ENCODE data around the gene TERB1. TPM values are rescaled to one million over a fixed set of nuclear protein-coding genes. Genes with fewer than 3 reads are reported as not detected.

Gene TERB1
- total and polyA plus RNA-seq, 2 of the 13 experiments (the other 11 are each of a cell fraction or from before 2014, with no cell fraction given): not detected

DNA sequence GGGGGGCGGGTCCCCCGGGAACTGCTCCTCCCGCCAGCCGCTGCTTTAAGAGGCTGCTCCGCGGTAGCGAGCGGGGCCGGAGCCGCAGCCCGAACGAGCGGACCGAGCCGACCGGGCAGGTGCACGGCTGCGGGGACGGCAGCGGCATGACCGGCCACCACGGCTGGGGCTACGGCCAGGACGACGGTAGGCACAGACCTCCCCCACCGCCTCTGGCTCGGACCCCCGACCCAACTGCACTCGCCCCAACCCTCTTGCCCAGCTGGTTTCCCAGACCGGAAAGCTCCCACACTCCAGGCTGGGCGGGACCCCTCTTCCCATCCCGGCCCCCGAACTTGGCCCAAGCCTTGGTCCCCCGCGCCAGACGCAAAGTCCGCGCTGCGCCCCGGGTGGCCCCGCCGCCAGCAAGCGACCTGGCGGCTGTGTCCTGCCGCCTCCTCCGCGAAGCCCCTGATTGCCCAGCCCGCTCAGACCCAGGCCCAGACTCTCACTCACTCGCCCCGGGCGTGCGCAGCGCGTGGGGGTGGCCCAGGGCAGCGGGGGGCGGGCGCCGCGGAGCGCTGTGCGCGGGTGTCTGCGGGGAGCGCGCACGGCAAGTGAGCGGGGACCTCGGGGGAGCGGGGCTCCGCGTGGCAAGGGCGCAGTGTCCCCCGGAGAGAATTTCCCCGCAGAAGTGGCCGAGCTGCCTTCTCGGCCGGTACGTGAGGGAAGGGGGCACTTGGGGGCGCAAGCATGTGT, 43.1 kb upstream of the TERB1 start, which contains the start of gene CA7 (continued):
- TF ChIP-seq ZNF883 (CRISPR knock-in tag; IDR thresholded peaks at IDR 0.05; ENCODE audit: not compliant biosample characterization) (no peak), SALL1 (CRISPR knock-in tag; IDR thresholded peaks at IDR 0.05) (0 out of 2 replicates have a peak, but pooled peaks have one; percentile 24), PITX1 (CRISPR knock-in tag; IDR thresholded peaks at IDR 0.05) (no peak), ZMYM2 (CRISPR knock-in tag; IDR thresholded peaks at IDR 0.05) (no peak), ATF7-NPFF (CRISPR knock-in tag; IDR thresholded peaks at IDR 0.05; ENCODE audit: low read depth) (0 out of 2 replicates have a peak, but pooled peaks have one; percentile 48), ZNF510 (CRISPR knock-in tag; IDR thresholded peaks at IDR 0.05; ENCODE audit: low read depth) (no peak), CEBPB (IDR thresholded peaks at IDR 0.05; ENCODE audit: borderline replicate concordance, low read depth, low read length) (no peak), ZNF337 (CRISPR knock-in tag; IDR thresholded peaks at IDR 0.05; ENCODE audit: borderline replicate concordance, low read depth) (no peak), GATA4 (IDR thresholded peaks at IDR 0.05; ENCODE audit: borderline replicate concordance, low read depth) (no peak), SALL2 (CRISPR knock-in tag; IDR thresholded peaks at IDR 0.05) (0 out of 2 replicates have a peak, but pooled peaks have one; percentile 32), ZNF232 (CRISPR knock-in tag; IDR thresholded peaks at IDR 0.05; ENCODE audit: borderline replicate concordance) (no peak), TCF7L2 (IDR thresholded peaks at IDR 0.05; ENCODE audit: low read depth, low read length) (no peak), FLYWCH1 (CRISPR knock-in tag; IDR thresholded peaks at IDR 0.05) (no peak), ZMYM4 (CRISPR knock-in tag; IDR thresholded peaks at IDR 0.05) (no peak), ZNF598 (CRISPR knock-in tag; IDR thresholded peaks at IDR 0.05; ENCODE audit: borderline replicate concordance) (no peak), ZNF44 (CRISPR knock-in tag; IDR thresholded peaks at IDR 0.05) (no peak), PPARG (CRISPR knock-in tag; conservative IDR thresholded peaks at IDR 0.05) (no peak), MED8 (CRISPR knock-in tag; IDR thresholded peaks at IDR 0.05; ENCODE audit: insufficient replicate concordance) (no peak), ZNF7 (CRISPR knock-in tag; IDR thresholded peaks at IDR 0.05) (no peak), IRX3 (CRISPR knock-in tag; IDR thresholded peaks at IDR 0.05; ENCODE audit: borderline replicate concordance, low read depth) (no peak), ZNF768 (CRISPR knock-in tag; IDR thresholded peaks at IDR 0.05) (peak; percentile 11; the same call in 1 of the 2 replicates), RELA (CRISPR knock-in tag; IDR thresholded peaks at IDR 0.05) (no peak), STAG1 (CRISPR knock-in tag; IDR thresholded peaks at IDR 0.05) (no peak)
- TF ChIP-seq, protein P1, sequence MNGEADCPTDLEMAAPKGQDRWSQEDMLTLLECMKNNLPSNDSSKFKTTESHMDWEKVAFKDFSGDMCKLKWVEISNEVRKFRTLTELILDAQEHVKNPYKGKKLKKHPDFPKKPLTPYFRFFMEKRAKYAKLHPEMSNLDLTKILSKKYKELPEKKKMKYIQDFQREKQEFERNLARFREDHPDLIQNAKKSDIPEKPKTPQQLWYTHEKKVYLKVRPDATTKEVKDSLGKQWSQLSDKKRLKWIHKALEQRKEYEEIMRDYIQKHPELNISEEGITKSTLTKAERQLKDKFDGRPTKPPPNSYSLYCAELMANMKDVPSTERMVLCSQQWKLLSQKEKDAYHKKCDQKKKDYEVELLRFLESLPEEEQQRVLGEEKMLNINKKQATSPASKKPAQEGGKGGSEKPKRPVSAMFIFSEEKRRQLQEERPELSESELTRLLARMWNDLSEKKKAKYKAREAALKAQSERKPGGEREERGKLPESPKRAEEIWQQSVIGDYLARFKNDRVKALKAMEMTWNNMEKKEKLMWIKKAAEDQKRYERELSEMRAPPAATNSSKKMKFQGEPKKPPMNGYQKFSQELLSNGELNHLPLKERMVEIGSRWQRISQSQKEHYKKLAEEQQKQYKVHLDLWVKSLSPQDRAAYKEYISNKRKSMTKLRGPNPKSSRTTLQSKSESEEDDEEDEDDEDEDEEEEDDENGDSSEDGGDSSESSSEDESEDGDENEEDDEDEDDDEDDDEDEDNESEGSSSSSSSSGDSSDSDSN (CRISPR knock-in tag; IDR thresholded peaks at IDR 0.05): peak; percentile 83
- TF ChIP-seq, protein P2, sequence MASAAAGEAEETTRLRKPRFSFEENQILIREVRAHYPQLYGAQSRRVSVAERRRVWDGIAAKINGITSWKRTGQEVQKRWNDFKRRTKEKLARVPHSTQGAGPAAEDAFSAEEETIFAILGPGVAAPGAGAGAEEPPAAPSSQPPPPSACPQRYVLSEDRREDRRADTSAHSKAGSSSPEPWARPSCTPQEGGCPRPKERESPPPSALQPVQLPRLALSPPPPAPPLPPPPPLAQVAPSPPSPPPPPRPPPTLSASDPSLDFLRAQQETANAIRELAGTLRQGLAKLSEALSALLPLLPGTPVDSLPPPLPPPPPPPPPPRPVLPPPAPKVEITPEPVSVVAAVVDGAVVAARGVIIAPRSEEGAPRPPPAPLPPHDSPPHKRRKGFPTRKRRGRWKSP (CRISPR knock-in tag; IDR thresholded peaks at IDR 0.05): peak; percentile 89
- TF ChIP-seq, protein P3, sequence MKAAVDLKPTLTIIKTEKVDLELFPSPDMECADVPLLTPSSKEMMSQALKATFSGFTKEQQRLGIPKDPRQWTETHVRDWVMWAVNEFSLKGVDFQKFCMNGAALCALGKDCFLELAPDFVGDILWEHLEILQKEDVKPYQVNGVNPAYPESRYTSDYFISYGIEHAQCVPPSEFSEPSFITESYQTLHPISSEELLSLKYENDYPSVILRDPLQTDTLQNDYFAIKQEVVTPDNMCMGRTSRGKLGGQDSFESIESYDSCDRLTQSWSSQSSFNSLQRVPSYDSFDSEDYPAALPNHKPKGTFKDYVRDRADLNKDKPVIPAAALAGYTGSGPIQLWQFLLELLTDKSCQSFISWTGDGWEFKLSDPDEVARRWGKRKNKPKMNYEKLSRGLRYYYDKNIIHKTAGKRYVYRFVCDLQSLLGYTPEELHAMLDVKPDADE (CRISPR knock-in tag; IDR thresholded peaks at IDR 0.05): no peak
